GM13977 (cell line): Measurements from ENCODE around the gene TTC3.
"Not testable (repeated sequence)": the region's sequence is repeated elsewhere in the genome, so short reads cannot be mapped to it uniquely, and the experiment has no call there.

Experiments
- DNase-seq: peaks from one replicate; pipeline ENCODE4 v3.0.0; 2012; ENCODE audit warnings: low spot score
- CTCF ChIP-seq: IDR thresholded peaks from 2 replicates; pipeline ENCODE4 v1.5.1; 2012; ENCODE audit warnings: mild to moderate bottlenecking, control low read depth; ENCODE audit not compliant: insufficient read depth; ENCODE audit errors: extremely low read depth, missing control alignments
- in situ Hi-C: fragments of 300-500 bp; cut with MboI; formaldehyde crosslinking; loops from one replicate; pipeline ENCODE4 v1.12.0; 2022; ENCODE audit warnings: low sequenced_read_pairs, low pct_unique_long_range_greater_than_20kb, mixed read lengths, inconsistent platforms; ENCODE audit not compliant: unreplicated experiment

The TTC3 gene

GRCh38 chr21:37072988-37073416 lies at the start of gene TTC3, which contains the start of gene PIGP:
Gene TTC3 (plus strand): TSS chr21:37073254. CDS start chr21:37087258, 14,004 bp downstream.
Gene PIGP (minus strand): TSS chr21:37073071. CDS start chr21:37072515, 556 bp downstream.
- peak; percentile 97 for DNase-seq

GRCh38 chr21:37026499-37026898 lies 46.6 kb upstream of the TTC3 start:
- in situ Hi-C loops, result no loop called here
- no peak for DNase-seq
- no peak for TF ChIP-seq CTCF

More at GRCh38 chr21:37072988-37073416, at the start of gene TTC3, which contains the start of gene PIGP:
- in situ Hi-C loops, result no loop called here
- TF ChIP-seq CTCF, result no peak

GRCh38 chr21:37028570-37028969 lies 44.5 kb upstream of the TTC3 start:
- no peak for DNase-seq
- no peak for TF ChIP-seq CTCF
- in situ Hi-C loops, result no loop called here

GRCh38 chr21:37030864-37031263 lies 42.2 kb upstream of the TTC3 start:
- TF ChIP-seq CTCF, result no peak
- in situ Hi-C loops, result loop anchor here (10.0 kb wide), 1 partner anchor 56 kb away; no protein-coding TSS in a partner anchor
- no peak for DNase-seq

GRCh38 chr21:37032293-37032692 lies 40.8 kb upstream of the TTC3 start:
- in situ Hi-C loops, result loop anchor here (10.0 kb wide), 1 partner anchor 57 kb away; no protein-coding TSS in a partner anchor

GRCh38 chr21:37032877-37033471 lies 40.1 kb upstream of the TTC3 start:
- in situ Hi-C loops, result loop anchor here (10.0 kb wide), 1 partner anchor 58 kb away; no protein-coding TSS in a partner anchor
- DNase-seq, result no peak
- no peak for TF ChIP-seq CTCF

More at GRCh38 chr21:37032293-37032692, 40.8 kb upstream of the TTC3 start:
- no peak for DNase-seq
- no peak for TF ChIP-seq CTCF

- not testable (repeated sequence) for DNase-seq
- in situ Hi-C loops, result loop anchor here (10.0 kb wide), 1 partner anchor 60 kb away; no protein-coding TSS in a partner anchor
Observed at GRCh38 chr21:37034394-37034793, 38.7 kb upstream of the TTC3 start.
